Measurements from ENCODE around the gene ARFRP1. TPM values are rescaled to one million over a fixed set of nuclear protein-coding genes. Genes with fewer than 3 reads are reported as not detected.

Gene ARFRP1
- total RNA-seq, 4 donors from 2014 or later, result 25.5 to 44.3 (median 40.9) TPM

DNA sequence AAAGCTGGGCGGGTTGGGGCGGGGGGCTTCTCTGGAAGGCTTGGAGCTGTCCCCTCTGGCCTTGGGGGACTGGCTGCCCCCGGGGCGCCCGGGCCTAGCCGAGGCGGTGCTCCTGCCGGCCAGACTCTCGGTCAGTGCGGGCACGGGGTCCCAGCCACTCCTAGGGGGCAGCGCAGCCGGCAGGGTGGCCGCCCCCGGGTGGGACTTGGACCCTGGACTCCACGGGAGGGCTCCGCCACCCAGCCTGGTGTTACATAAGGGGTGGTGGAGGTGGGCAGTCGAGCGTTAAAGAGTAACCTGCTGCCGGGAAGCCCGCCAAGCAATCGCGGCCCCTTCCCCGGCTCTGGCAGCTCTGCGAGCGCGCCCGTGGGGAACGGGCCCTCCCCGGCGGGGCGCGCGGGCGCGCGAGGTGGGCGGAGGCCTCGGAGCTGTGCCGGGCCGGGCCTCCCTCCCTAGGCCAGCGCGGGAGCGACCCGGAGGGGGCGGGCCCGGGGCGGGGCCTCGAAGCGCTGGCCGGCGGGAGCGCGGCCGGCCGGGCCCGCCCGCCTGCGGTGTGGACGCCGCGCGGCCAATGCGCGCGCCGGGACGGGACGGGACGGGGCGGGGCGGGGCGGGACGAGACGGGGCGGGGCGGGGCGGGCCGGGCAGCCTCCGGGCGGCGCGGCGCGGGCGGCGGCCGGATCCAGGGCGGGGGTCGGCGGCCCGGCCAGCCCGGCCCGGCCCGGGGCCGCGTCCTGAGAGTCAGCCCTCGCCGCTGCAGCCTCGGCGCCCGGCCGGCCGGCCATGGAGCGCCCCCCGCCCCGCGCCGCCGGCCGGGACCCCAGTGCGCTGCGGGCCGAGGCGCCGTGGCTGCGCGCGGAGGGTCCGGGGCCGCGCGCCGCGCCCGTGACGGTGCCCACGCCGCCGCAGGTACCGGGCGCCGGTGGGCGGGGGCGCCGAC lies 31.6 kb upstream of the ARFRP1 start, which contains the start of gene SLC2A4RG:
Gene SLC2A4RG, plus strand, starts transcription at position 647 of the 940 bp plus-strand sequence. Its CDS starts 137 bp downstream, at position 784.
- no peak for DNase-seq (ENCODE audit: low spot score)
- ATAC-seq (ENCODE audit: low FRiP score), result peak; percentile 74
- no peak for TF ChIP-seq CTCF (IDR thresholded peaks at IDR 0.05)

DNA sequence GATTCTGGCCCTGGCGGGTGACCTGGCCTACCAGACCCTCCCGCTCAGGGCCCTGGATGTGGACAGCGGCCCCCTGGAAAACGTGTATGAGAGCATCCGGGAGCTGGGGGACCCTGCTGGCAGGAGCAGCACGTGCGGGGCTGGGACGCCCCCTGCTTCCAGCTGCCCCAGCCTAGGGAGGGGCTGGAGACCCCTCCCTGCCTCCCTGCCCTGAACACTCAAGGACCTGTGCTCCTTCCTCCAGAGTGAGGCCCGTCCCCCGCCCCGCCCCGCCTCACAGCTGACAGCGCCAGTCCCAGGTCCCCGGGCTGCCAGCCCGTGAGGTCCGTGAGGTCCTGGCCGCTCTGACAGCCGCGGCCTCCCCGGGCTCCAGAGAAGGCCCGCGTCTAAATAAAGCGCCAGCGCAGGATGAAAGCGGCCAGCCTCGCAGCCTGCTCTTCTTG lies 30.9 kb upstream of the ARFRP1 start:
- DNase-seq (ENCODE audit: low spot score) (no peak), ATAC-seq (ENCODE audit: low FRiP score) (no peak)
- no peak for TF ChIP-seq CTCF (IDR thresholded peaks at IDR 0.05)

DNA sequence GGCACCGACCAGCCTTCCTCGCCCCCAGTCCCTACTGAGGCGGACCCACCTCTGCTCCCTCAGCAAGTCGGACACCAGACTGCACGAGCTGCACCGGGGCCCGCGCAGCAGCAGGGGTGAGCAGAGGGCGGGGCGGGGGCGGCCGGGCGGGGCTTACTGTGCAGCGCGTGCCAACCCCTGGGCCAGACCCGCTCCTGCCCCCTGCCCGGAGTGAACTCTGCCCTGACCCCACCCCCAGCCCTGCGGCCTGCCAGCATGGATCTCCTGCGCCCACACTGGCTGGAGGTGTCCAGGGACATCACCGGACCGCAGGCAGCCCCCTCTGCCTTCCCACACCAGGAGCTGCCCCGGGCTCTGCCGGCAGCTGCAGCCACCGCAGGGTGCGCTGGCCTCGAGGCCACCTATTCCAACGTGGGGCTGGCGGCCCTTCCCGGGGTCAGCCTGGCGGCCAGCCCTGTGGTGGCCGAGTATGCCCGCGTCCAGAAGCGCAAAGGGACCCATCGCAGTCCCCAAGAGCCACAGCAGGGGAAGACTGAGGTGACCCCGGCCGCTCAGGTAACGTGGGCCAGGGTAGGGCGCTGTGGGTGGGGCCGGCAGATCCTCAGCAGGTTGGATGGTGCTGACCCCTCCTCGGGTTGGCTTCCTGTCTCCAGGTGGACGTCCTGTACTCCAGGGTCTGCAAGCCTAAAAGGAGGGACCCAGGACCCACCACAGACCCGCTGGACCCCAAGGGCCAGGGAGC lies 30.3 kb upstream of the ARFRP1 start:
- ATAC-seq (ENCODE audit: low FRiP score), result no peak
- no peak for TF ChIP-seq CTCF (IDR thresholded peaks at IDR 0.05)
- no peak for DNase-seq (ENCODE audit: low spot score)

- TF ChIP-seq CTCF (IDR thresholded peaks at IDR 0.05), result no peak
- ATAC-seq (ENCODE audit: low FRiP score) (no peak), DNase-seq (ENCODE audit: low spot score) (no peak)
Measured at GRCh38 chr20:63737695-63737944, 29.8 kb upstream of the ARFRP1 start.

DNA sequence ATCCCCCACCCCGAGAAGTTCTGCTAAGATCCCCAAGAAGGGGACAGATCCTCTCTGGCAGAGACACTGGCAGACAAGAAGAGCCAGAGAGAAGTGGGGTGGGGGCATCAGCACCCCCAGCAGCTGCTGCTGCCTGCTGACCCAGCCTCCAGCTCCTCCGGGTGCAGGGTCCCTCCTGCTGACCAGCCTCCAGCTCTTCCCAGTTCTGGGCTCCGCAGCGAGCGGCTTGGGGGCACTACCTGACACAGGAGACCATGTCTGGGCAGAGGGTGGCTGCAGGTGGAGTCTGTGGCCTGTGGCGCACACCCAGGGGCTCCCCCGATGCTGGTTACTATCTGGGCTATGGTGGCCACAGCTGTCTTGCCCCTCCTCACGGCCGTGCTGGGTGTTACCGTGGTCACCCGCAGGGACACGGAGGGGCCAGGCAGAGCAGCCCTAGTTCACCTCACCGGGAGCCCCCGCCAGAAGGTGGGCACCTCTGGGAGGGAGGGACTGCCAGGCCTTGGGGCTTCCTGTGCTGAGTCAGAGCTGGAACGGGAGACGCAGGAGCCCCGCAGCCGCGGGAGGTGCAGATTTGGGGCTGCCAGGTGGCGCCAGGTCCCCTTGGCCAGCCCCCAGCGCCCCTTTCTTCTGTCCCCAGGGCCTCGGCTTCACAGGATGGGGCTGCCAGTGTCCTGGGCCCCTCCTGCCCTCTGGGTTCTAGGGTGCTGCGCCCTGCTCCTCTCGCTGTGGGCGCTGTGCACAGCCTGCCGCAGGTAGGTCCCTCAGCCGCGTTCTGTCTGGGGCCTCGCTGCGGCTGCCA lies 29.3 kb upstream of the ARFRP1 start:
- ATAC-seq (ENCODE audit: low FRiP score) (no peak), DNase-seq (ENCODE audit: low spot score) (no peak)
- no peak for TF ChIP-seq CTCF (IDR thresholded peaks at IDR 0.05)

GRCh38 chr20:63735859-63736718 lies 28.3 kb upstream of the ARFRP1 start, which contains the start of gene LIME1:
TSS of gene LIME1 (plus strand) at chr20:63736664. CDS start at chr20:63737550, 886 bp downstream.
- DNase-seq (ENCODE audit: low spot score) (no peak), ATAC-seq (ENCODE audit: low FRiP score) (no peak)
- no peak for TF ChIP-seq CTCF (IDR thresholded peaks at IDR 0.05)
